Endometrial microvascular endothelial cells (primary cell): Measurements from ENCODE around the gene IFNLR1. TPM values are rescaled to one million over a fixed set of nuclear protein-coding genes. Genes with fewer than 3 reads are reported as not detected.

ENCODE experiments used
- in situ Hi-C: cut with HindIII; loops from 2 replicates; pipeline ENCODE4 v1.10.0; 2017; ENCODE audit warnings: low sequenced_read_pairs, low pct_unique_long_range_greater_than_20kb; ENCODE audit errors: inconsistent ontology term
- total RNA-seq: library from RNA; depleted of rRNA; stranded (reverse); fragments of >200 nt; gene quantifications from one replicate; pipeline ENCODE4 v1.2.3, GENCODE V29; 2015; ENCODE audit errors: inconsistent ontology term

The IFNLR1 gene
- total RNA-seq, 1 donor from 2014 or later = not detected

- in situ Hi-C loops = no loop called here
Observed at GRCh38 chr1:24206516-24207394, 19.7 kb upstream of the IFNLR1 start.

GRCh38 chr1:24206083-24206464 lies 19.0 kb upstream of the IFNLR1 start:
- in situ Hi-C loops = no loop called here

GRCh38 chr1:24205345-24206082 lies 18.4 kb upstream of the IFNLR1 start:
- in situ Hi-C loops = no loop called here

- in situ Hi-C loops = no loop called here
Observed at GRCh38 chr1:24204116-24204515, 17.0 kb upstream of the IFNLR1 start.

- in situ Hi-C loops = no loop called here
Observed at GRCh38 chr1:24203404-24203803, 16.3 kb upstream of the IFNLR1 start.

GRCh38 chr1:24202987-24203386 lies 15.9 kb upstream of the IFNLR1 start:
- in situ Hi-C loops = no loop called here

- in situ Hi-C loops = no loop called here
Observed at GRCh38 chr1:24202556-24202955, 15.5 kb upstream of the IFNLR1 start.

- in situ Hi-C loops = no loop called here
Observed at GRCh38 chr1:24201941-24202440, 14.9 kb upstream of the IFNLR1 start.

- in situ Hi-C loops = loop anchor here (10.0 kb wide), 1 partner anchor 195 kb away; no protein-coding TSS in a partner anchor
Observed at GRCh38 chr1:24199291-24199900, 12.3 kb upstream of the IFNLR1 start.

GRCh38 chr1:24198766-24199165 lies 11.7 kb upstream of the IFNLR1 start:
- in situ Hi-C loops = loop anchor here (10.0 kb wide), 1 partner anchor 196 kb away; no protein-coding TSS in a partner anchor

GRCh38 chr1:24195874-24196273 lies 8.8 kb upstream of the IFNLR1 start:
- in situ Hi-C loops = loop anchor here (10.0 kb wide), 1 partner anchor 199 kb away; no protein-coding TSS in a partner anchor

GRCh38 chr1:24195136-24195535 lies 8.0 kb upstream of the IFNLR1 start:
- in situ Hi-C loops = loop anchor here (10.0 kb wide), 1 partner anchor 200 kb away; no protein-coding TSS in a partner anchor

GRCh38 chr1:24193046-24193445 lies 6.0 kb upstream of the IFNLR1 start:
- in situ Hi-C loops = loop anchor here (10.0 kb wide), 1 partner anchor 202 kb away; no protein-coding TSS in a partner anchor

GRCh38 chr1:24191860-24192259 lies 4.8 kb upstream of the IFNLR1 start:
- in situ Hi-C loops = loop anchor here (10.0 kb wide), 1 partner anchor 203 kb away; no protein-coding TSS in a partner anchor

- in situ Hi-C loops = loop anchor here (10.0 kb wide), 1 partner anchor 204 kb away; no protein-coding TSS in a partner anchor
Observed at GRCh38 chr1:24190983-24191461, 3.9 kb upstream of the IFNLR1 start.

GRCh38 chr1:24189528-24189927 lies 2.4 kb upstream of the IFNLR1 start:
- in situ Hi-C loops = no loop called here

- in situ Hi-C loops = no loop called here
Observed at GRCh38 chr1:24186711-24186992, 437 bp downstream of the IFNLR1 start.

GRCh38 chr1:24186031-24186710 lies 918 bp downstream of the IFNLR1 start:
- in situ Hi-C loops = no loop called here

- in situ Hi-C loops = no loop called here
Observed at GRCh38 chr1:24185076-24185475, 2.0 kb downstream of the IFNLR1 start.
